DND-41 (cell line): ENCODE data around the gene PAGE2B.

ENCODE experiments used
- CTCF ChIP-seq: IDR thresholded peaks from 2 replicates; pipeline ENCODE4 v1.5.1; 2012; ENCODE audit warnings: borderline replicate concordance, low read length, moderate library complexity, mild to moderate bottlenecking; ENCODE audit not compliant: poor library complexity, severe bottlenecking; ENCODE audit errors: extremely low read depth
- EZH2 ChIP-seq: IDR thresholded peaks from 3 replicates; pipeline ENCODE4 v1.6.1; 2012; ENCODE audit warnings: borderline replicate concordance, low read depth, mild to moderate bottlenecking, moderate library complexity, low read length, inconsistent platforms; ENCODE audit not compliant: severe bottlenecking

GRCh38 chrX:55028040-55028439, 46.8 kb upstream of the PAGE2B start:
- no peak for TF ChIP-seq CTCF
- TF ChIP-seq EZH2, result no peak
